B cell (primary cell): ENCODE results near the gene KCNG3. TPM values are rescaled to one million over a fixed set of nuclear protein-coding genes. Genes with fewer than 3 reads are reported as not detected.

Experiments used
- ATAC-seq: fragments of 200-7000 bp; cut with Tn5 transposase; one replicate; pipeline ENCODE4 v1.10.0; 2021; ENCODE audit warnings: low read depth, mild to moderate bottlenecking, moderate number of reproducible peaks, moderate library complexity
- CTCF ChIA-PET: fragments of 350-600 bp; sonication (Branson Sonifier 250); formaldehyde crosslinking; loops from one replicate; lab custom pipeline; 2021; ENCODE audit warnings: antibody characterized with exemption, inconsistent platforms; lab: Charles Lee
- POLR2A ChIA-PET: fragments of 350-600 bp; sonication (Branson Sonifier 250); formaldehyde crosslinking; loops from one replicate; lab custom pipeline; 2021; ENCODE audit warnings: antibody characterized with exemption; lab: Charles Lee
- DNase-seq: peaks from one replicate; pipeline ENCODE4 v3.0.0; 2013
- H2AFZ ChIP-seq: 2 replicates; pipeline ENCODE4 v1.6.1; 2012; ENCODE audit warnings: mild to moderate bottlenecking, low read depth, low read length; ENCODE audit not compliant: insufficient read depth, poor library complexity, severe bottlenecking
- H3K27ac ChIP-seq, 2 donors: 1 replicate in 1 of 2; 2 replicates in 1 of 2; pipeline ENCODE4 v1.5.1; 2012 to 2013; ENCODE audit warnings: low read length in 2 of 2, mild to moderate bottlenecking in 2 of 2, moderate library complexity in 1 of 2
- H3K27me3 ChIP-seq, 4 experiments: fragments of 200-600 bp in 1 of 4; sonication (generic) in 1 of 4; replicated peaks in 1 of 4; 1 replicate in 2 of 4; 2 replicates in 2 of 4; pipeline versions ENCODE4 v1.6.1 to v1.7.0; 2013 to 2016; ENCODE audit warnings: low read length in 3 of 4, mild to moderate bottlenecking in 2 of 4, mixed read lengths in 1 of 4, moderate library complexity in 1 of 4; ENCODE audit not compliant: insufficient read depth in 4 of 4, control insufficient read depth in 3 of 4; ENCODE audit errors: control extremely low read depth in 1 of 4
- H3K36me3 ChIP-seq, 2 experiments: replicated peaks in 1 of 2; 1 replicate in 1 of 2; 2 replicates in 1 of 2; pipeline versions ENCODE4 v1.6.1 to v1.7.1; 2013; ENCODE audit warnings: low read length in 1 of 2; ENCODE audit not compliant: insufficient read depth in 2 of 2, control insufficient read depth in 1 of 2; ENCODE audit errors: control extremely low read depth in 1 of 2, extremely low read depth in 1 of 2
- H3K4me1 ChIP-seq, 2 donors: fragments of 200-600 bp in 1 of 2; sonication (generic) in 1 of 2; 1 replicate in 1 of 2; 2 replicates in 1 of 2; pipeline versions ENCODE4 v1.5.1 to v1.6.1; 2013 to 2017; ENCODE audit warnings: low read length in 2 of 2; ENCODE audit not compliant: control insufficient read depth in 2 of 2, insufficient read depth in 2 of 2
- H3K4me2 ChIP-seq: replicated peaks from 2 replicates; pipeline ENCODE3; 2012; ENCODE audit warnings: mild to moderate bottlenecking, low read depth, low read length; ENCODE audit not compliant: poor library complexity, severe bottlenecking
- H3K4me3 ChIP-seq, 5 experiments: fragments of 200-600 bp in 1 of 5; sonication (generic) in 1 of 5; 1 replicate in 3 of 5; 2 replicates in 2 of 5; pipeline versions ENCODE4 v1.5.1 to v1.7.0; 2011 to 2016; ENCODE audit warnings: low read length in 4 of 5, mild to moderate bottlenecking in 4 of 5, low read depth in 2 of 5, control low read depth in 1 of 5, moderate library complexity in 1 of 5; ENCODE audit not compliant: insufficient read depth in 1 of 5; ENCODE audit errors: control extremely low read depth in 1 of 5, extremely low read depth in 1 of 5
- H3K79me2 ChIP-seq: fragments of 200-600 bp; sonication (generic); one replicate; pipeline ENCODE4 v1.6.0; 2016; ENCODE audit warnings: low read length; ENCODE audit not compliant: control insufficient read depth, insufficient read depth
- H3K9ac ChIP-seq: fragments of 200-600 bp; sonication (generic); 2 replicates; pipeline ENCODE4 v1.6.1; 2017; ENCODE audit warnings: mild to moderate bottlenecking, low read length, moderate library complexity
- H3K9me3 ChIP-seq, 3 donors: one replicate each; pipeline versions ENCODE4 v1.6.1 to v1.7.1; 2013; ENCODE audit warnings: low read length in 2 of 3; ENCODE audit not compliant: control insufficient read depth in 2 of 3, insufficient read depth in 1 of 3; ENCODE audit errors: control extremely low read depth in 1 of 3
- H4K20me1 ChIP-seq: 2 replicates; pipeline ENCODE4 v1.6.0; 2012; ENCODE audit warnings: mild to moderate bottlenecking, low read length; ENCODE audit not compliant: insufficient read depth, control insufficient read depth, poor library complexity, severe bottlenecking
- H3K27ac Mint-ChIP-seq: one replicate; pipeline ENCODE4 v1.8.0; 2021; ENCODE audit warnings: mixed read lengths
- H3K27me3 Mint-ChIP-seq: one replicate; pipeline ENCODE4 v1.8.0; 2021; ENCODE audit warnings: mixed read lengths
- H3K4me1 Mint-ChIP-seq: one replicate; pipeline ENCODE4 v1.8.0; 2021; ENCODE audit warnings: mixed read lengths
- H3K4me3 Mint-ChIP-seq: one replicate; pipeline ENCODE4 v1.8.0; 2021; ENCODE audit warnings: mixed read lengths
- H3K9me3 Mint-ChIP-seq: one replicate; pipeline ENCODE4 v1.8.0; 2022; ENCODE audit warnings: mixed read lengths; ENCODE audit not compliant: insufficient read depth
- CTCF ChIP-seq: fragments of 200-600 bp; IDR thresholded peaks from one replicate; pipeline ENCODE4 v1.8.0; 2022; ENCODE audit warnings: antibody characterized with exemption, mild to moderate bottlenecking
- EZH2 ChIP-seq: IDR thresholded peaks from 2 replicates; pipeline ENCODE4 v1.6.1; 2012; ENCODE audit warnings: borderline replicate concordance, low read depth, mild to moderate bottlenecking, moderate library complexity, low read length; ENCODE audit not compliant: insufficient read depth, poor library complexity, severe bottlenecking
- intact Hi-C: fragments of 100-400 bp; cut with micrococcal nuclease; formaldehyde crosslinking; loops from one replicate; pipeline ENCODE4 v1.10.0; 2022
- polyA plus RNA-seq: library from polyadenylated mRNA; depleted of rRNA; stranded (reverse); fragments of >200 nt; gene quantifications from 2 replicates; pipeline ENCODE4 v1.2.3, GENCODE V29; 2012
- total RNA-seq, 2 donors: library from RNA; stranded (reverse); fragments of 120-200 nt in 1 of 2; gene quantifications; 1 replicate in 1 of 2; 2 replicates in 1 of 2; pipeline versions ENCODE4 v1.2.3 to v1.2.4, GENCODE V29; 2013 to 2022

Gene KCNG3
- total and polyA plus RNA-seq, 2 donors (not counting 1 experiment from before 2014, with no cell fraction given) = not detected

- H3K9me3 Mint-ChIP-seq = peaks cover 18% of the 10 kb centered on the region
- Histone ChIP-seq H3K4me2 (no peak overlapping the region), H4K20me1 (no peaks in the 10 kb centered on the region), H3K9ac (no peak overlapping the region), H3K79me2 (no peaks in the 10 kb centered on the region), H3K27ac (no peak overlapping the region), H3K4me3 (no peak overlapping the region), H3K36me3 (no peaks in the 10 kb centered on the region), H2AFZ (no peak overlapping the region), H3K9me3 (peaks cover 2 to 14% (median 5%) of the 10 kb centered on the region in 3 donors), H3K4me1 (no peaks in the 10 kb centered on the region), H3K27me3 (peaks cover 0 to 2% (median 0%) of the 10 kb centered on the region in 4 experiments)
- ATAC-seq (no peak), DNase-seq (no peak)
- no peak overlapping the region for H3K4me3 Mint-ChIP-seq
- no peak overlapping the region for H3K27ac Mint-ChIP-seq
- ChIA-PET POLR2A (no interaction called here), CTCF (interaction anchor here (0.7 kb wide), 1 partner anchor 98 kb away, joined by 3 read pairs; no protein-coding TSS in a partner anchor)
- TF ChIP-seq EZH2 (no peak), CTCF (no peak)
- H3K27me3 Mint-ChIP-seq = peaks cover 11% of the 10 kb centered on the region
- H3K4me1 Mint-ChIP-seq = no peaks in the 10 kb centered on the region
- intact Hi-C loops = no loop called here
Measured at GRCh38 chr2:42414648-42415047, 79.1 kb downstream of the KCNG3 start.

GRCh38 chr2:42414158-42414557 lies 79.6 kb downstream of the KCNG3 start:
- Histone ChIP-seq H3K27ac (no peak overlapping the region), H3K27me3 (peaks cover 0 to 2% (median 0%) of the 10 kb centered on the region in 4 experiments), H3K4me2 (no peak overlapping the region), H3K9me3 (peaks cover 2 to 14% (median 5%) of the 10 kb centered on the region in 3 donors), H2AFZ (no peak overlapping the region), H3K9ac (no peak overlapping the region), H3K36me3 (no peaks in the 10 kb centered on the region), H3K4me3 (no peak overlapping the region), H3K4me1 (no peaks in the 10 kb centered on the region), H3K79me2 (no peaks in the 10 kb centered on the region), H4K20me1 (no peaks in the 10 kb centered on the region)
- H3K27ac Mint-ChIP-seq = no peak overlapping the region
- POLR2A ChIA-PET = no interaction called here
- H3K4me1 Mint-ChIP-seq = no peaks in the 10 kb centered on the region
- CTCF ChIA-PET = interaction anchor here (0.7 kb wide), 1 partner anchor 97 kb away, joined by 3 read pairs; no protein-coding TSS in a partner anchor
- H3K4me3 Mint-ChIP-seq = no peak overlapping the region
- DNase-seq (no peak), ATAC-seq (no peak)
- peaks cover 18% of the 10 kb centered on the region for H3K9me3 Mint-ChIP-seq
- TF ChIP-seq CTCF = no peak
- no peak for TF ChIP-seq EZH2
- intact Hi-C loops = no loop called here
- H3K27me3 Mint-ChIP-seq = peaks cover 13% of the 10 kb centered on the region
